Measurements from ENCODE around the gene CDCP1. TPM values are rescaled to one million over a fixed set of nuclear protein-coding genes. Genes with fewer than 3 reads are reported as not detected.

The CDCP1 gene
- total RNA-seq, 1 donor from 2014 or later = under 0.01 TPM

GRCh38 chr3:45127130-45127822, 18.9 kb downstream of the CDCP1 start:
- Histone ChIP-seq H3K4me1 (ENCODE audit: control insufficient read depth in 3 of 3, insufficient read depth in 3 of 3, low read length in 3 of 3) (peaks cover 24 to 50% (median 40%) of the 10 kb centered on the region in 3 donors), H3K27ac (ENCODE audit: low read depth, low read length) (no peak overlapping the region), H3K9me3 (ENCODE audit: control insufficient read depth in 3 of 3, low read length in 3 of 3) (no peaks in the 10 kb centered on the region), H3K9ac (ENCODE audit: low read depth in 1 of 3, low read length in 3 of 3) (no peak overlapping the region), H3K36me3 (ENCODE audit: control insufficient read depth in 3 of 3, insufficient read depth in 3 of 3, low read length in 3 of 3) (no peaks in the 10 kb centered on the region), H3K4me3 (ENCODE audit: low read length in 3 of 3) (no peak overlapping the region), H3K27me3 (ENCODE audit: control insufficient read depth in 3 of 3, insufficient read depth in 3 of 3, low read length in 3 of 3) (no peaks in the 10 kb centered on the region)

- peaks cover 24 to 50% (median 40%) of the 10 kb centered on the region in 3 donors for H3K4me1 ChIP-seq (ENCODE audit: control insufficient read depth in 3 of 3, insufficient read depth in 3 of 3, low read length in 3 of 3)
- no peaks in the 10 kb centered on the region for H3K9me3 ChIP-seq (ENCODE audit: control insufficient read depth in 3 of 3, low read length in 3 of 3)
- peak overlapping the region; percentile 88 for H3K27ac ChIP-seq (ENCODE audit: low read depth, low read length)
- no peaks in the 10 kb centered on the region for H3K27me3 ChIP-seq (ENCODE audit: control insufficient read depth in 3 of 3, insufficient read depth in 3 of 3, low read length in 3 of 3)
- H3K4me3 ChIP-seq (ENCODE audit: low read length in 3 of 3) = no peak overlapping the region
- H3K9ac ChIP-seq (ENCODE audit: low read depth in 1 of 3, low read length in 3 of 3) = no peak overlapping the region
- H3K36me3 ChIP-seq (ENCODE audit: control insufficient read depth in 3 of 3, insufficient read depth in 3 of 3, low read length in 3 of 3) = no peaks in the 10 kb centered on the region
These were observed 19.4 kb downstream of the CDCP1 start for GRCh38 chr3:45126730-45127129.

- Histone ChIP-seq H3K27me3 (ENCODE audit: control insufficient read depth in 3 of 3, insufficient read depth in 3 of 3, low read length in 3 of 3) (no peaks in the 10 kb centered on the region), H3K9ac (ENCODE audit: low read depth in 1 of 3, low read length in 3 of 3) (no peak overlapping the region), H3K27ac (ENCODE audit: low read depth, low read length) (peak overlapping the region; percentile 88), H3K36me3 (ENCODE audit: control insufficient read depth in 3 of 3, insufficient read depth in 3 of 3, low read length in 3 of 3) (no peaks in the 10 kb centered on the region), H3K4me1 (ENCODE audit: control insufficient read depth in 3 of 3, insufficient read depth in 3 of 3, low read length in 3 of 3) (peaks cover 24 to 50% (median 41%) of the 10 kb centered on the region in 3 donors), H3K4me3 (ENCODE audit: low read length in 3 of 3) (no peak overlapping the region), H3K9me3 (ENCODE audit: control insufficient read depth in 3 of 3, low read length in 3 of 3) (no peaks in the 10 kb centered on the region)
These were observed 20.6 kb downstream of the CDCP1 start for GRCh38 chr3:45125550-45126026.

- Histone ChIP-seq H3K27ac (ENCODE audit: low read depth, low read length) (peak overlapping the region; percentile 88), H3K36me3 (ENCODE audit: control insufficient read depth in 3 of 3, insufficient read depth in 3 of 3, low read length in 3 of 3) (no peaks in the 10 kb centered on the region), H3K4me1 (ENCODE audit: control insufficient read depth in 3 of 3, insufficient read depth in 3 of 3, low read length in 3 of 3) (peaks cover 26 to 56% (median 44%) of the 10 kb centered on the region in 3 donors), H3K4me3 (ENCODE audit: low read length in 3 of 3) (no peak overlapping the region), H3K9me3 (ENCODE audit: control insufficient read depth in 3 of 3, low read length in 3 of 3) (no peaks in the 10 kb centered on the region), H3K9ac (ENCODE audit: low read depth in 1 of 3, low read length in 3 of 3) (peak overlapping the region in 1 of 3 donors; percentile 20), H3K27me3 (ENCODE audit: control insufficient read depth in 3 of 3, insufficient read depth in 3 of 3, low read length in 3 of 3) (no peaks in the 10 kb centered on the region)
These were observed 21.2 kb downstream of the CDCP1 start for GRCh38 chr3:45124956-45125355.

GRCh38 chr3:45124352-45124751, 21.8 kb downstream of the CDCP1 start:
- peak overlapping the region; percentile 88 for H3K27ac ChIP-seq (ENCODE audit: low read depth, low read length)
- H3K27me3 ChIP-seq (ENCODE audit: control insufficient read depth in 3 of 3, insufficient read depth in 3 of 3, low read length in 3 of 3) = no peaks in the 10 kb centered on the region
- H3K9me3 ChIP-seq (ENCODE audit: control insufficient read depth in 3 of 3, low read length in 3 of 3) = no peaks in the 10 kb centered on the region
- no peak overlapping the region for H3K4me3 ChIP-seq (ENCODE audit: low read length in 3 of 3)
- H3K36me3 ChIP-seq (ENCODE audit: control insufficient read depth in 3 of 3, insufficient read depth in 3 of 3, low read length in 3 of 3) = no peaks in the 10 kb centered on the region
- H3K9ac ChIP-seq (ENCODE audit: low read depth in 1 of 3, low read length in 3 of 3) = peak overlapping the region in 1 of 3 donors; percentile 20
- H3K4me1 ChIP-seq (ENCODE audit: control insufficient read depth in 3 of 3, insufficient read depth in 3 of 3, low read length in 3 of 3) = peaks cover 26 to 56% (median 44%) of the 10 kb centered on the region in 3 donors

GRCh38 chr3:45123581-45124269, 22.5 kb downstream of the CDCP1 start:
- peaks cover 26 to 56% (median 44%) of the 10 kb centered on the region in 3 donors for H3K4me1 ChIP-seq (ENCODE audit: control insufficient read depth in 3 of 3, insufficient read depth in 3 of 3, low read length in 3 of 3)

GRCh38 chr3:45123030-45123429, 23.1 kb downstream of the CDCP1 start:
- Histone ChIP-seq H3K27me3 (ENCODE audit: control insufficient read depth in 3 of 3, insufficient read depth in 3 of 3, low read length in 3 of 3) (no peaks in the 10 kb centered on the region), H3K4me3 (ENCODE audit: low read length in 3 of 3) (no peak overlapping the region), H3K9me3 (ENCODE audit: control insufficient read depth in 3 of 3, low read length in 3 of 3) (no peaks in the 10 kb centered on the region), H3K9ac (ENCODE audit: low read depth in 1 of 3, low read length in 3 of 3) (no peak overlapping the region), H3K4me1 (ENCODE audit: control insufficient read depth in 3 of 3, insufficient read depth in 3 of 3, low read length in 3 of 3) (peaks cover 26 to 54% (median 42%) of the 10 kb centered on the region in 3 donors), H3K36me3 (ENCODE audit: control insufficient read depth in 3 of 3, insufficient read depth in 3 of 3, low read length in 3 of 3) (no peaks in the 10 kb centered on the region), H3K27ac (ENCODE audit: low read depth, low read length) (peak overlapping the region; percentile 88)

More at GRCh38 chr3:45123581-45124269, 22.5 kb downstream of the CDCP1 start:
- H3K9ac ChIP-seq (ENCODE audit: low read depth in 1 of 3, low read length in 3 of 3) = peak overlapping the region in 1 of 3 donors; percentile 4
- H3K9me3 ChIP-seq (ENCODE audit: control insufficient read depth in 3 of 3, low read length in 3 of 3) = no peaks in the 10 kb centered on the region
- H3K27me3 ChIP-seq (ENCODE audit: control insufficient read depth in 3 of 3, insufficient read depth in 3 of 3, low read length in 3 of 3) = no peaks in the 10 kb centered on the region
- no peaks in the 10 kb centered on the region for H3K36me3 ChIP-seq (ENCODE audit: control insufficient read depth in 3 of 3, insufficient read depth in 3 of 3, low read length in 3 of 3)
- H3K27ac ChIP-seq (ENCODE audit: low read depth, low read length) = peak overlapping the region; percentile 88
- no peak overlapping the region for H3K4me3 ChIP-seq (ENCODE audit: low read length in 3 of 3)

GRCh38 chr3:45120359-45121158, 25.6 kb downstream of the CDCP1 start:
- H3K36me3 ChIP-seq (ENCODE audit: control insufficient read depth in 3 of 3, insufficient read depth in 3 of 3, low read length in 3 of 3) = no peaks in the 10 kb centered on the region
- no peak overlapping the region for H3K4me3 ChIP-seq (ENCODE audit: low read length in 3 of 3)
- H3K9me3 ChIP-seq (ENCODE audit: control insufficient read depth in 3 of 3, low read length in 3 of 3) = no peaks in the 10 kb centered on the region
- no peaks in the 10 kb centered on the region for H3K27me3 ChIP-seq (ENCODE audit: control insufficient read depth in 3 of 3, insufficient read depth in 3 of 3, low read length in 3 of 3)
- peaks cover 18 to 35% (median 24%) of the 10 kb centered on the region in 3 donors for H3K4me1 ChIP-seq (ENCODE audit: control insufficient read depth in 3 of 3, insufficient read depth in 3 of 3, low read length in 3 of 3)
- no peak overlapping the region for H3K9ac ChIP-seq (ENCODE audit: low read depth in 1 of 3, low read length in 3 of 3)
- peak overlapping the region; percentile 80 for H3K27ac ChIP-seq (ENCODE audit: low read depth, low read length)

GRCh38 chr3:45119824-45120358, 26.3 kb downstream of the CDCP1 start:
- H3K9me3 ChIP-seq (ENCODE audit: control insufficient read depth in 3 of 3, low read length in 3 of 3) = no peaks in the 10 kb centered on the region
- peak overlapping the region; percentile 80 for H3K27ac ChIP-seq (ENCODE audit: low read depth, low read length)
- no peak overlapping the region for H3K4me3 ChIP-seq (ENCODE audit: low read length in 3 of 3)
- H3K4me1 ChIP-seq (ENCODE audit: control insufficient read depth in 3 of 3, insufficient read depth in 3 of 3, low read length in 3 of 3) = peaks cover 17 to 29% (median 18%) of the 10 kb centered on the region in 3 donors
- H3K9ac ChIP-seq (ENCODE audit: low read depth in 1 of 3, low read length in 3 of 3) = no peak overlapping the region
- H3K36me3 ChIP-seq (ENCODE audit: control insufficient read depth in 3 of 3, insufficient read depth in 3 of 3, low read length in 3 of 3) = no peaks in the 10 kb centered on the region
- no peaks in the 10 kb centered on the region for H3K27me3 ChIP-seq (ENCODE audit: control insufficient read depth in 3 of 3, insufficient read depth in 3 of 3, low read length in 3 of 3)

Data from skeletal muscle tissue (tissue), 4 donors.